ENCODE results near the gene MMP11.

Gene MMP11

DNA sequence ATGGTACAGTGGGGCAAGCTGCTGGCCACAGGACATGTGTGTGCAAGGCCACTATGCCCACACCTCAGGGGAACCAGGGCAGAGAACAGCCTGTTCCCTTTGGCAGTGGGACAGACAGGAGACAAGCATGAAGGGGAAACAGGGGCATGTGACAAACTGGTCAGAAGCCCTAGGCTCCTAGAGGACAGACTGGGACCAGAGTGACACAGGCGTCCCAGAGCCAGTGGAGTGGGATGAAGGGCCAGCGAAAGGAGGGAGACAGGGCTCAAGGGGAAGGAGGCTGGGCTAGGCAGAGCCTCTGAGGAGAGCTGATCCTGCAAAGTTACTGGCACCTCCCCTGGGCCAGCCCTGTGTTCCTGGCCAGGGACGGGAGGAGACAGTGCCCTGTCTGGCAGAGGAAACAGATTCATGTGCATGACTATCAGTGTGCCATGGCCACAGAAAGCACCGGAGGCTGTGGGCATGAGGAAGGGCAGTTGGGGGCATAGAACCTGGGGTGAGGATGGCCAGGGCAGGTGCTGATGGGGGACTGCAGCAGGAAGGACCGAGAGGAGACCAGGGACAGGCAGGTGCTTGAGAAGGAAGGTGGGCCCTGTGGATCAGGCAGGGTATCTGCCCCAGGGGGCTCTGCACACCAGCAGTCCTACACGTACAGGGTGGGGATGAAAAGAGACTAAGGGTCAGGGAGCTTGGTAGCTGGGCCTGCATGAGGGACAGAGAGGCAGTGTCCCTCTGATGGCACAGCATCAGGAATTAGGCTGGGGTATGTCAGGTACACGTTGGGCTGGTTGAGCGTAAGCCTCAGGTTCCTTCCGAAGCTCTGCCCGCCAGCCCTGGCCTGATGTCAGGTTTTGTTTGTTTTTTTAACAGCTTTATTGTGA, 56.4 kb downstream of the MMP11 start:
- no peak for DNase-seq
- H3K27ac ChIP-seq (ENCODE audit: low read depth, low read length): no peak overlapping the region
- no peak overlapping the region for H3K18ac ChIP-seq (ENCODE audit: low read length)
- peaks cover 73 to 81% of the 10 kb centered on the region in 2 experiments for H3K36me3 ChIP-seq (ENCODE audit: control insufficient read depth in 1 of 2, insufficient read depth in 2 of 2, low read length in 2 of 2)
- no peak overlapping the region for H3K14ac ChIP-seq (ENCODE audit: low read length)
- no peak overlapping the region for H2AFZ ChIP-seq (ENCODE audit: insufficient read depth, low read length, poor library complexity)
- H3K4ac ChIP-seq (ENCODE audit: low read depth, low read length): no peak overlapping the region
- H3K23ac ChIP-seq (ENCODE audit: low read length): no peak overlapping the region
- no peak overlapping the region for H2BK120ac ChIP-seq (ENCODE audit: insufficient read depth, low read length, poor library complexity)
- H4K91ac ChIP-seq (ENCODE audit: low read depth, low read length): no peak overlapping the region
- H4K12ac ChIP-seq (ENCODE audit: low read depth, low read length): no peak overlapping the region
- H2AK5ac ChIP-seq (ENCODE audit: low read length): no peak overlapping the region
- H3K27me3 ChIP-seq (ENCODE audit: insufficient read depth, low read length): no peaks in the 10 kb centered on the region
- H3K4me3 ChIP-seq (ENCODE audit: low read depth, low read length): no peak overlapping the region
- peaks cover 13% of the 10 kb centered on the region for H3K79me1 ChIP-seq (ENCODE audit: low read length)
- peaks cover 3% of the 10 kb centered on the region for H3K9me3 ChIP-seq (ENCODE audit: insufficient read depth, low read depth, low read length)
- H4K8ac ChIP-seq (ENCODE audit: low read depth, low read length): no peak overlapping the region
- no peak overlapping the region for H2BK5ac ChIP-seq (ENCODE audit: low read depth, low read length, poor library complexity)
- no peak overlapping the region for H3K9ac ChIP-seq (ENCODE audit: low read length)
- no peak overlapping the region for H3K4me2 ChIP-seq (ENCODE audit: low read length)
- H2BK12ac ChIP-seq (ENCODE audit: low read length): no peak overlapping the region
- no peaks in the 10 kb centered on the region for H3K79me2 ChIP-seq (ENCODE audit: control insufficient read depth, insufficient read depth, low read length, poor library complexity)
- peaks cover 14% of the 10 kb centered on the region in 2 experiments for H3K4me1 ChIP-seq (ENCODE audit: control insufficient read depth in 1 of 2, insufficient read depth in 2 of 2, low read length in 2 of 2)
- no CpG with 5 or more reads among the region's 10 CpGs for WGBS (ENCODE audit: extremely low coverage, insufficient coverage, insufficient read length)

DNA sequence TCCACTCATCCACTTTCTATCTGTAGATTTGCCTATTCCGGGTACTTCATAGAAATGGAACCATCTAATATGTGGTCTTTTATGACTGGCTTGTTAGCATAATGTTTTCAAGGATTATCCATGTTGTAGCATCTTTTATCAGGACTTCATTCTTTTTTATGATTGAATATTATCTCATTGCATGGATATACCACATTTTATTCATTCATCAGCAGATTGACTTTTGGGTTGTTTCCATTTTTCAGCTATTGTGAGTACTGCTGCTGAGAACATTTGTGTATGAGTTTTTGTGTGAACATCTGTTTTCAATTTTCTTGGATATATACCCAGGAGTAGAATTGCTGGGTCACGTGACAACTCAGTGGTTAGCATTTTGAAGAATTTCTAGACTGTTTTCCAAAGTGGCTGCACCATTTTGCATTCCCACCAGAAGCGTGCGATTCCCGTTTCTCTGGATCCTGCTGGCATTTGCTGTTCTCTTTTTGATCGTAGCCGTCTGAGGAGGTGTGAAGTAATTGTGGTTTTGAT, 57.3 kb downstream of the MMP11 start:
- no peaks in the 10 kb centered on the region for H3K27me3 ChIP-seq (ENCODE audit: insufficient read depth, low read length)
- no peak overlapping the region for H3K27ac ChIP-seq (ENCODE audit: low read depth, low read length)
- peaks cover 11% of the 10 kb centered on the region for H3K79me1 ChIP-seq (ENCODE audit: low read length)
- H2BK5ac ChIP-seq (ENCODE audit: low read depth, low read length, poor library complexity): no peak overlapping the region
- no peak overlapping the region for H3K4ac ChIP-seq (ENCODE audit: low read depth, low read length)
- H4K12ac ChIP-seq (ENCODE audit: low read depth, low read length): no peak overlapping the region
- no peak overlapping the region for H2BK120ac ChIP-seq (ENCODE audit: insufficient read depth, low read length, poor library complexity)
- H2BK12ac ChIP-seq (ENCODE audit: low read length): no peak overlapping the region
- H2AFZ ChIP-seq (ENCODE audit: insufficient read depth, low read length, poor library complexity): no peak overlapping the region
- H3K9ac ChIP-seq (ENCODE audit: low read length): no peak overlapping the region
- H2AK5ac ChIP-seq (ENCODE audit: low read length): no peak overlapping the region
- H3K36me3 ChIP-seq (ENCODE audit: control insufficient read depth in 1 of 2, insufficient read depth in 2 of 2, low read length in 2 of 2): peaks cover 70 to 79% of the 10 kb centered on the region in 2 experiments
- H3K14ac ChIP-seq (ENCODE audit: low read length): no peak overlapping the region
- peaks cover 8 to 11% of the 10 kb centered on the region in 2 experiments for H3K4me1 ChIP-seq (ENCODE audit: control insufficient read depth in 1 of 2, insufficient read depth in 2 of 2, low read length in 2 of 2)
- no CpG with 5 or more reads among the region's 7 CpGs for WGBS (ENCODE audit: extremely low coverage, insufficient coverage, insufficient read length)
- H4K8ac ChIP-seq (ENCODE audit: low read depth, low read length): no peak overlapping the region
- no peak overlapping the region for H3K18ac ChIP-seq (ENCODE audit: low read length)
- peak in 1 of 2 donors; percentile 7 for DNase-seq
- peaks cover 3% of the 10 kb centered on the region for H3K9me3 ChIP-seq (ENCODE audit: insufficient read depth, low read depth, low read length)
- H4K91ac ChIP-seq (ENCODE audit: low read depth, low read length): no peak overlapping the region
- no peak overlapping the region for H3K23ac ChIP-seq (ENCODE audit: low read length)
- no peak overlapping the region for H3K4me2 ChIP-seq (ENCODE audit: low read length)
- H3K79me2 ChIP-seq (ENCODE audit: control insufficient read depth, insufficient read depth, low read length, poor library complexity): no peaks in the 10 kb centered on the region
- no peak overlapping the region for H3K4me3 ChIP-seq (ENCODE audit: low read depth, low read length)

DNA sequence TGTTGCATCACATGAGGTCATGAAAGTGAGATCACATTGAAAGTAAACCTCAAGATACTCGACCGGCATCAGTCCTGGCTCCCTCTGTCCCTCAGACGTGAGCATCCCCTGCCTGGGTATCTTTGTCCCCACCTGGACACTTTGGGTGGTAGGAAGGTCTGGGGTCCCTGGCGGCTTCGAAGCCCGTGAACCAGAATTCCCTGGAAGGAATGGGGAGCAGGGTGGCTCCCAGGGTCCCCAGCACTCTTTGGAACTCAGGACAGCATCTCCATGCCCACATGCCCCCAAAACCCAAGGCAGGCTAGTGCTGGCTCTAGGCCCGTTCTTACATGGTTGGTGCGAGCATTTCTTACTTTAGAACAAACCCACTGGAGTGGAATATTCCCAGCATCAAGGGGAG, 58.6 kb downstream of the MMP11 start:
- Histone ChIP-seq H3K4me2 (ENCODE audit: low read length) (no peak overlapping the region), H2BK120ac (ENCODE audit: insufficient read depth, low read length, poor library complexity) (no peak overlapping the region), H3K4me3 (ENCODE audit: low read depth, low read length) (no peak overlapping the region), H3K4me1 (ENCODE audit: control insufficient read depth in 1 of 2, insufficient read depth in 2 of 2, low read length in 2 of 2) (peaks cover 5 to 8% of the 10 kb centered on the region in 2 experiments), H3K36me3 (ENCODE audit: control insufficient read depth in 1 of 2, insufficient read depth in 2 of 2, low read length in 2 of 2) (peaks cover 72 to 81% of the 10 kb centered on the region in 2 experiments), H3K79me1 (ENCODE audit: low read length) (peaks cover 6% of the 10 kb centered on the region), H2BK12ac (ENCODE audit: low read length) (no peak overlapping the region), H2BK5ac (ENCODE audit: low read depth, low read length, poor library complexity) (no peak overlapping the region), H3K9me3 (ENCODE audit: insufficient read depth, low read depth, low read length) (peaks cover 3% of the 10 kb centered on the region), H3K27me3 (ENCODE audit: insufficient read depth, low read length) (no peaks in the 10 kb centered on the region), H2AK5ac (ENCODE audit: low read length) (no peak overlapping the region), H4K91ac (ENCODE audit: low read depth, low read length) (no peak overlapping the region), H3K14ac (ENCODE audit: low read length) (no peak overlapping the region), H2AFZ (ENCODE audit: insufficient read depth, low read length, poor library complexity) (no peak overlapping the region), H3K79me2 (ENCODE audit: control insufficient read depth, insufficient read depth, low read length, poor library complexity) (no peaks in the 10 kb centered on the region), H3K23ac (ENCODE audit: low read length) (no peak overlapping the region), H3K9ac (ENCODE audit: low read length) (no peak overlapping the region), H3K27ac (ENCODE audit: low read depth, low read length) (no peak overlapping the region), H4K8ac (ENCODE audit: low read depth, low read length) (no peak overlapping the region), H3K4ac (ENCODE audit: low read depth, low read length) (no peak overlapping the region), H3K18ac (ENCODE audit: low read length) (no peak overlapping the region), H4K12ac (ENCODE audit: low read depth, low read length) (no peak overlapping the region)
- DNase-seq: no peak
- no CpG with 5 or more reads among the region's 8 CpGs for WGBS (ENCODE audit: extremely low coverage, insufficient coverage, insufficient read length)

DNA sequence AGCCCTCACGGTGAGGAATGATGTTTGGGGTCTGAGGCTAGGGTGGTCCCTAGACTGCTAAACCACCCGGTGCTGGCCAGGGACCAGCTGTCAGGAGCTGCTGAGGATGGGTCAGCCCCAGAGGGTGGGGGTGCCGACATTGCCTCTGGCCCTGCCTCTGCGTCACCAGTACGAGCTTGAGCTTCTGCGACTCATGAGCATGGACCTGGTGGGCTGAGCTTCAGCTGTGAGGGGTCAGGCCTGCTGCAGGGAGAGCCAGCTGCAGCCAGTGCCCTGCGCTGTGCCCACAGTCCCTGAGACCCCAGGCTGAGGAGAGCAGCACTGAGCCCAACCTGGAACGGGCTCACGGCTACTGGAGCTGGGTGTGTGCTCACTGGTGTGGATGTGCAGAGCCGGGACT, 59.1 kb downstream of the MMP11 start:
- no peak overlapping the region for H2BK120ac ChIP-seq (ENCODE audit: insufficient read depth, low read length, poor library complexity)
- H3K4me1 ChIP-seq (ENCODE audit: control insufficient read depth in 1 of 2, insufficient read depth in 2 of 2, low read length in 2 of 2): peaks cover 3% of the 10 kb centered on the region in 2 experiments
- no peak overlapping the region for H2AK5ac ChIP-seq (ENCODE audit: low read length)
- no peaks in the 10 kb centered on the region for H3K27me3 ChIP-seq (ENCODE audit: insufficient read depth, low read length)
- H2AFZ ChIP-seq (ENCODE audit: insufficient read depth, low read length, poor library complexity): no peak overlapping the region
- no CpG with 5 or more reads among the region's 10 CpGs for WGBS (ENCODE audit: extremely low coverage, insufficient coverage, insufficient read length)
- H3K4ac ChIP-seq (ENCODE audit: low read depth, low read length): no peak overlapping the region
- no peak overlapping the region for H4K12ac ChIP-seq (ENCODE audit: low read depth, low read length)
- peaks cover 2% of the 10 kb centered on the region for H3K79me1 ChIP-seq (ENCODE audit: low read length)
- H3K14ac ChIP-seq (ENCODE audit: low read length): no peak overlapping the region
- H3K9ac ChIP-seq (ENCODE audit: low read length): no peak overlapping the region
- no peak overlapping the region for H4K91ac ChIP-seq (ENCODE audit: low read depth, low read length)
- H3K18ac ChIP-seq (ENCODE audit: low read length): no peak overlapping the region
- peaks cover 71 to 79% of the 10 kb centered on the region in 2 experiments for H3K36me3 ChIP-seq (ENCODE audit: control insufficient read depth in 1 of 2, insufficient read depth in 2 of 2, low read length in 2 of 2)
- no peak overlapping the region for H4K8ac ChIP-seq (ENCODE audit: low read depth, low read length)
- no peak for DNase-seq
- H3K4me3 ChIP-seq (ENCODE audit: low read depth, low read length): no peak overlapping the region
- H3K4me2 ChIP-seq (ENCODE audit: low read length): no peak overlapping the region
- H2BK5ac ChIP-seq (ENCODE audit: low read depth, low read length, poor library complexity): no peak overlapping the region
- no peak overlapping the region for H3K27ac ChIP-seq (ENCODE audit: low read depth, low read length)
- H2BK12ac ChIP-seq (ENCODE audit: low read length): no peak overlapping the region
- H3K9me3 ChIP-seq (ENCODE audit: insufficient read depth, low read depth, low read length): peaks cover 3% of the 10 kb centered on the region
- no peak overlapping the region for H3K23ac ChIP-seq (ENCODE audit: low read length)
- H3K79me2 ChIP-seq (ENCODE audit: control insufficient read depth, insufficient read depth, low read length, poor library complexity): no peaks in the 10 kb centered on the region

All from trophoblast cell (in vitro differentiated cells and primary cell).